NCI-H1105 (cell line): ENCODE data around the gene PATE1.

ENCODE experiments used
- DNase-seq: peaks from one replicate; lab custom pipeline; 2025; lab: John Stamatoyannopoulos, UW

The PATE1 gene

DNA sequence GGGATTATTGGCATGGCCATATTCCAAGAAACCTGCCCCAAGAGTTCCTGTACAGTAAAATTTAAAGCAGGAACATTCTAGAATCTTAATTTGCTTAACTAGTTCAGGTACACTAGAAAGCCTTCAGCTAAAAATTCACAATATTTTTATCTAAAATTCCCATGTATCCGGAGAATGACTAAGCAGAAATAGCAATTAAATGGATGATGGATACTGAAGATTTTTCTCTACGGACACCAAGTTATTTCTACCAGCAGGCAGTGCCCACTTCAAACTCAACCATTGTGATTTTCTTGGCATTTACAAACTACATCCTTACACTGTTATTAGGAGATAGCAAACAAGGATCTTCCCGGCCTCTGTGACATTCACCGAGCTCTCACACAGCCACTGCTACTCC is 44.7 kb downstream of the PATE1 start:
- no peak for DNase-seq

DNA sequence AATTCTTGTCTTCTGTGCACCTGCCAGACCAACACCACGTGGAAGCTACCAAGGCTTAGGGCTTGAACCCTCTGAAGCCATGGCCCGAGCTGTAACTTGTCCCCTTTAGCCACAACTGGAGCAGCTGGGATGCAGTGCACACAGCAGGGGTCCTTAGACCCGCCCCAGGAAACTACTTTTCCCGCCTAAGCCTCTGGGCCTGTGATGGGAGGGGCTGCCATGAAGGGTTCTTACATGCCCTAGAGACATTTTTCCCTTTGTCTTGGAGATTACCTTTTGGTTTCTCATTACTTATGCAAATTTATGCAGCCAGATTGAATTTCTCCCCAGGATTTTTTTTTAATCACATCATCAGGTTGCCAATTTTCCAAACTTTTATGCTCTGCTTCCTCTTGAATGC is 51.6 kb downstream of the PATE1 start:
- no peak for DNase-seq
